HepG2 (cell line): Measurements from ENCODE around the gene TECPR1. TPM values are rescaled to one million over a fixed set of nuclear protein-coding genes. Genes with fewer than 3 reads are reported as not detected.

Experiments
- ARHGAP35 ChIP-seq: sonication (generic); formaldehyde crosslinking; IDR thresholded peaks from 2 replicates; pipeline ENCODE4 v1.9.0; 2022; ENCODE audit warnings: mild to moderate bottlenecking, inconsistent platforms, moderate library complexity, missing genetic modification reagents, borderline replicate concordance
- ASH2L ChIP-seq: fragments of 300-600, 200-600 bp; sonication (generic); IDR thresholded peaks from 2 replicates; pipeline ENCODE4 v1.7.0; 2017; ENCODE audit warnings: low read depth, mild to moderate bottlenecking, moderate library complexity, mixed read lengths, low read length; ENCODE audit not compliant: insufficient read length
- CEBPG ChIP-seq: IDR thresholded peaks from 2 replicates; pipeline ENCODE4 v1.6.1; 2016
- FOXC1 ChIP-seq: sonication (generic); formaldehyde crosslinking; IDR thresholded peaks from 2 replicates; pipeline ENCODE4 v1.8.0; 2022; ENCODE audit warnings: mild to moderate bottlenecking, missing genetic modification reagents, borderline replicate concordance
- GABPA ChIP-seq, 2 experiments: IDR thresholded peaks; 2 replicates each; pipeline ENCODE4 v1.6.1; 2011 to 2016; ENCODE audit warnings: low read depth in 2 of 2, low read length in 1 of 2, missing biosample characterization in 1 of 2, missing genetic modification characterization in 1 of 2
- HCFC1 ChIP-seq: fragments of 150-350 bp; IDR thresholded peaks from 2 replicates; pipeline ENCODE4 v1.6.1; 2014; ENCODE audit warnings: low read depth, low read length
- HNRNPH1 ChIP-seq: fragments of 200-400 bp; formaldehyde crosslinking; optimal IDR thresholded peaks from 2 replicates; pipeline ENCODE3; 2017; ENCODE audit warnings: mild to moderate bottlenecking, low read depth, low read length
- KMT2B ChIP-seq: IDR thresholded peaks from 2 replicates; pipeline ENCODE4 v1.6.1; 2016; ENCODE audit warnings: missing genetic modification reagents, missing compliant biosample characterization
- MBNL3 ChIP-seq: fragments of 250-450 bp; sonication (Bioruptor Pico); conservative IDR thresholded peaks from 2 replicates; pipeline ENCODE4 v1.8.0; 2022; ENCODE audit warnings: mild to moderate bottlenecking, inconsistent platforms
- MYNN ChIP-seq: sonication (generic); formaldehyde crosslinking; IDR thresholded peaks from 2 replicates; pipeline ENCODE4 v1.4.0; 2020; ENCODE audit warnings: mild to moderate bottlenecking, low read depth, missing genetic modification reagents
- NAIF1 ChIP-seq: sonication (generic); formaldehyde crosslinking; IDR thresholded peaks from 2 replicates; pipeline ENCODE4 v1.5.0; 2020; ENCODE audit warnings: mild to moderate bottlenecking, missing genetic modification reagents, borderline replicate concordance
- NFIC ChIP-seq: IDR thresholded peaks from 2 replicates; pipeline ENCODE4 v1.6.1; 2012; ENCODE audit warnings: mild to moderate bottlenecking, low read length, inconsistent platforms
- PRMT3 ChIP-seq: sonication (generic); formaldehyde crosslinking; IDR thresholded peaks from 2 replicates; pipeline ENCODE4 v1.8.1; 2022; ENCODE audit warnings: low read depth, mild to moderate bottlenecking, moderate library complexity, missing genetic modification reagents, borderline replicate concordance
- REL ChIP-seq: sonication (generic); formaldehyde crosslinking; conservative IDR thresholded peaks from 2 replicates; pipeline ENCODE4 v1.8.0; 2022; ENCODE audit warnings: mild to moderate bottlenecking, missing genetic modification reagents, moderate library complexity
- SMAD3 ChIP-seq: sonication (generic); formaldehyde crosslinking; IDR thresholded peaks from 2 replicates; pipeline ENCODE4 v1.4.0; 2020; ENCODE audit warnings: missing genetic modification reagents
- SP140L ChIP-seq: sonication (generic); formaldehyde crosslinking; IDR thresholded peaks from 2 replicates; pipeline ENCODE4 v1.4.0; 2020; ENCODE audit warnings: missing genetic modification reagents, borderline replicate concordance
- SPEN ChIP-seq: sonication (generic); formaldehyde crosslinking; IDR thresholded peaks from 2 replicates; pipeline ENCODE4 v1.5.1; 2020; ENCODE audit warnings: low read depth, mild to moderate bottlenecking, missing genetic modification reagents
- SSRP1 ChIP-seq: IDR thresholded peaks from 2 replicates; pipeline ENCODE4 v1.6.1; 2016; ENCODE audit warnings: control low read depth
- ZNF30 ChIP-seq: sonication (generic); formaldehyde crosslinking; IDR thresholded peaks from 2 replicates; pipeline ENCODE4 v1.5.0; 2020; ENCODE audit warnings: mild to moderate bottlenecking, missing genetic modification reagents
- ZNF331 ChIP-seq: sonication (generic); formaldehyde crosslinking; IDR thresholded peaks from 2 replicates; pipeline ENCODE4 v1.4.0; 2020; ENCODE audit warnings: missing genetic modification reagents
- ZNF460 ChIP-seq: sonication (generic); formaldehyde crosslinking; IDR thresholded peaks from 2 replicates; pipeline ENCODE4 v1.5.1; 2020; ENCODE audit warnings: missing genetic modification reagents, mild to moderate bottlenecking, borderline replicate concordance
- ZNF564 ChIP-seq: sonication (generic); formaldehyde crosslinking; IDR thresholded peaks from 2 replicates; pipeline ENCODE4 v1.8.1; 2023; ENCODE audit warnings: mild to moderate bottlenecking, missing genetic modification reagents
- ZNF589 ChIP-seq: sonication (generic); formaldehyde crosslinking; conservative IDR thresholded peaks from 2 replicates; pipeline ENCODE4 v1.8.0; 2022; ENCODE audit warnings: mild to moderate bottlenecking, moderate library complexity, missing genetic modification reagents
- ZNF598 ChIP-seq: sonication (generic); formaldehyde crosslinking; IDR thresholded peaks from 2 replicates; pipeline ENCODE4 v1.5.1; 2020; ENCODE audit warnings: mild to moderate bottlenecking, missing genetic modification reagents, borderline replicate concordance
- ZNF749 ChIP-seq: sonication (generic); formaldehyde crosslinking; IDR thresholded peaks from 2 replicates; pipeline ENCODE4 v1.8.0; 2022; ENCODE audit warnings: mild to moderate bottlenecking, missing genetic modification reagents, moderate library complexity, borderline replicate concordance
- polyA plus RNA-seq, 8 experiments: library from polyadenylated mRNA; depleted of rRNA in 3 of 8; stranded (reverse) in 7 of 8; unstranded in 1 of 8; fragments of >200 nt; fragmentation: Illumina TruSeq in 4 of 8; extraction: Trizol in 4 of 8; gene quantifications; 2 replicates each; pipeline versions ENCODE4 v1.2.1 to v1.2.3, GENCODE V29; 2011 to 2016; ENCODE audit warnings: low read depth in 4 of 8, missing spikeins in 1 of 8, mixed read lengths in 1 of 8; ENCODE audit not compliant: insufficient read depth in 1 of 8
- total RNA-seq, 5 experiments: library from RNA; depleted of rRNA; stranded (reverse); fragments of >200 nt; fragmentation: Illumina TruSeq; extraction: Trizol; gene quantifications; 2 replicates each; pipeline ENCODE4 v1.2.3, GENCODE V29; 2016; ENCODE audit warnings: low read depth in 1 of 5
- TF ChIP-seq, protein P1 (sequence below): sonication (generic); formaldehyde crosslinking; IDR thresholded peaks from 2 replicates; pipeline ENCODE4 v1.4.0; 2020; ENCODE audit warnings: missing genetic modification reagents; ENCODE audit errors: not compliant biosample characterization
- TF ChIP-seq, protein P2 (sequence below): sonication (generic); formaldehyde crosslinking; IDR thresholded peaks from 2 replicates; pipeline ENCODE4 v1.5.1; 2020; ENCODE audit warnings: missing genetic modification reagents, mild to moderate bottlenecking, borderline replicate concordance

Gene TECPR1
- total and polyA plus RNA-seq, 2 of the 13 experiments (the other 11 are each of a cell fraction or from before 2014, with no cell fraction given), result 2.3 to 6.3 TPM

DNA sequence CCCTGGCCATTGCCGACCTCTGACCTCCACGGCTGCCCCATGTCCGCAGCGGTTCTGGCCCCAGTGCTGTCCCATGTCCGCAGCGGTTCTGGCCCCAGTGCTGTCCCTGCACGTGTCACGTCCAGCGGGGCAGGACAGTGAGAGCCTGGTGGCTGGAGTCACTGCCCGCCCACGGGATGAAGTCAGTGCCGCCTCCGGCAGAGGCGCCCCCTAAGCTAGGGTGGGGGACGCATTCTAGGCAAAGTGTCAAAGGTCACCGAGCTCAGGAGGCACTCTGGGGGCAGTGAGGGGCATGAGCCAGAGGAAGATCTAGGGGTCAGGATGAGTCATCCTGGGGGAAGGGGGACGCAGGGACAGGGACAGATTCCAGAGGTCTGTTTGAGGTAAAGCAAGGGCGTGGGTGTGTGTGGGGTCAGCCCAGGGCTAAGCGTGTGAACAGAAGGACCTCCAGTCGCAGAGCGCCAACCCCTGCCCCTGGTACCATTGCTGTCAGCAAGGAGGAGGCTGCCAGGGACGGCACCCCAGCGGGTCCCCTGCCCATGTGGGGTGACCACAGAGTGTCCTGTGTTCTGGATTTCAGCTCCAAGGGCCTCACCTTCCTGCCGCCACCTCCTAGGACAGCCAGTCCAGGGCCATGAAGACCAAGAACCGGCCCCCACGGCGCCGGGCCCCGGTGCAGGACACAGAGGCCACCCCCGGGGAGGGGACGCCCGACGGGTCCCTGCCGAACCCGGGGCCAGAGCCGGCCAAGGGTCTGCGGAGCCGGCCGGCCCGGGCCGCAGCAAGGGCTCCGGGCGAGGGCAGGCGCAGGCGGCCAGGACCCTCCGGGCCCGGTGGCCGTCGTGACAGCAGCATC lies 40.1 kb downstream of the TECPR1 start (continued):
- no peak for TF ChIP-seq MBNL3 (CRISPR knock-in tag)
- 0 out of 2 replicates have a peak, but pooled peaks have one; percentile 67 for TF ChIP-seq REL (CRISPR knock-in tag)
- TF ChIP-seq ZNF460 (CRISPR knock-in tag), result peak; percentile 63; the same call in 1 of the 2 replicates
- TF ChIP-seq ARHGAP35 (CRISPR knock-in tag), result no peak; the same call in 1 of the 2 replicates
- 0 out of 2 replicates have a peak, but pooled peaks have one; percentile 17 for TF ChIP-seq ZNF331 (CRISPR knock-in tag)
- TF ChIP-seq NFIC, result no peak
- no peak for TF ChIP-seq HCFC1
- TF ChIP-seq, protein P1, sequence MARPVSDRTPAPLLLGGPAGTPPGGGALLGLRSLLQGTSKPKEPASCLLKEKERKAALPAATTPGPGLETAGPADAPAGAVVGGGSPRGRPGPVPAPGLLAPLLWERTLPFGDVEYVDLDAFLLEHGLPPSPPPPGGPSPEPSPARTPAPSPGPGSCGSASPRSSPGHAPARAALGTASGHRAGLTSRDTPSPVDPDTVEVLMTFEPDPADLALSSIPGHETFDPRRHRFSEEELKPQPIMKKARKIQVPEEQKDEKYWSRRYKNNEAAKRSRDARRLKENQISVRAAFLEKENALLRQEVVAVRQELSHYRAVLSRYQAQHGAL (CRISPR knock-in tag), result no peak
- TF ChIP-seq GABPA (IDR thresholded peaks at IDR 0.05; ENCODE audit: low read depth, low read length), result no peak
- TF ChIP-seq GABPA (CRISPR knock-in tag; IDR thresholded peaks at IDR 0.05; ENCODE audit: low read depth), result no peak
- TF ChIP-seq ASH2L, result peak; percentile 53
- no peak for TF ChIP-seq KMT2B (CRISPR knock-in tag)
- no peak for TF ChIP-seq ZNF598 (CRISPR knock-in tag)
- no peak for TF ChIP-seq ZNF589
- TF ChIP-seq CEBPG (CRISPR knock-in tag), result no peak
- peak; percentile 27; the same call in 1 of the 2 replicates for TF ChIP-seq NAIF1
- no peak for TF ChIP-seq ZNF564 (CRISPR knock-in tag)
- no peak for TF ChIP-seq HNRNPH1
- no peak for TF ChIP-seq ZNF749
- no peak for TF ChIP-seq SP140L
- TF ChIP-seq, protein P2, sequence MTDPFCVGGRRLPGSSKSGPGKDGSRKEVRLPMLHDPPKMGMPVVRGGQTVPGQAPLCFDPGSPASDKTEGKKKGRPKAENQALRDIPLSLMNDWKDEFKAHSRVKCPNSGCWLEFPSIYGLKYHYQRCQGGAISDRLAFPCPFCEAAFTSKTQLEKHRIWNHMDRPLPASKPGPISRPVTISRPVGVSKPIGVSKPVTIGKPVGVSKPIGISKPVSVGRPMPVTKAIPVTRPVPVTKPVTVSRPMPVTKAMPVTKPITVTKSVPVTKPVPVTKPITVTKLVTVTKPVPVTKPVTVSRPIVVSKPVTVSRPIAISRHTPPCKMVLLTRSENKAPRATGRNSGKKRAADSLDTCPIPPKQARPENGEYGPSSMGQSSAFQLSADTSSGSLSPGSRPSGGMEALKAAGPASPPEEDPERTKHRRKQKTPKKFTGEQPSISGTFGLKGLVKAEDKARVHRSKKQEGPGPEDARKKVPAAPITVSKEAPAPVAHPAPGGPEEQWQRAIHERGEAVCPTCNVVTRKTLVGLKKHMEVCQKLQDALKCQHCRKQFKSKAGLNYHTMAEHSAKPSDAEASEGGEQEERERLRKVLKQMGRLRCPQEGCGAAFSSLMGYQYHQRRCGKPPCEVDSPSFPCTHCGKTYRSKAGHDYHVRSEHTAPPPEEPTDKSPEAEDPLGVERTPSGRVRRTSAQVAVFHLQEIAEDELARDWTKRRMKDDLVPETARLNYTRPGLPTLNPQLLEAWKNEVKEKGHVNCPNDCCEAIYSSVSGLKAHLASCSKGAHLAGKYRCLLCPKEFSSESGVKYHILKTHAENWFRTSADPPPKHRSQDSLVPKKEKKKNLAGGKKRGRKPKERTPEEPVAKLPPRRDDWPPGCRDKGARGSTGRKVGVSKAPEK (CRISPR knock-in tag), result no peak
- peak; percentile 40 for TF ChIP-seq SPEN
- 0 out of 2 replicates have a peak, but pooled peaks have one; percentile 41 for TF ChIP-seq FOXC1
- no peak for TF ChIP-seq MYNN (CRISPR knock-in tag)
- TF ChIP-seq ZNF30 (CRISPR knock-in tag), result no peak
- TF ChIP-seq SSRP1 (CRISPR knock-in tag), result no peak
- no peak for TF ChIP-seq SMAD3 (CRISPR knock-in tag)
- no peak for TF ChIP-seq PRMT3 (CRISPR knock-in tag)
